ENCODE measurements around the gene INPP4B. TPM values are rescaled to one million over a fixed set of nuclear protein-coding genes. Genes with fewer than 3 reads are reported as not detected.

The INPP4B gene
- total RNA-seq, 1 experiment from 2014 or later, result 0.07 TPM

GRCh38 chr4:142128529-142128928, 717.6 kb downstream of the INPP4B start:
- WGBS (ENCODE audit: extremely low coverage, insufficient read length, low lambda C conversion rate), result no CpG with 5 or more reads among the region's 3 CpGs
- TF ChIP-seq CTCF (conservative IDR thresholded peaks at IDR 0.05), result no peak
- H3K27me3 Mint-ChIP-seq (ENCODE audit: low read depth), result no peaks in the 10 kb centered on the region
- H3K79me2 ChIP-seq (ENCODE audit: insufficient read depth, low read length), result no peaks in the 10 kb centered on the region
- no peak for DNase-seq
- H2BK20ac ChIP-seq (ENCODE audit: low read depth, low read length, poor library complexity, severe bottlenecking), result no peak overlapping the region
- H2BK15ac ChIP-seq (ENCODE audit: low read depth, low read length), result no peak overlapping the region
- no peak overlapping the region for H2AFZ ChIP-seq (ENCODE audit: low read length)
- no peak overlapping the region for H4K8ac ChIP-seq (replicated peaks; ENCODE audit: insufficient read length, low read depth, low read length)
- H3K79me1 ChIP-seq (ENCODE audit: insufficient read depth, low read depth, low read length, poor library complexity, severe bottlenecking), result no peaks in the 10 kb centered on the region
- no peak overlapping the region for H3K14ac ChIP-seq (ENCODE audit: insufficient read depth, low read length)
- no peaks in the 10 kb centered on the region for H3K9me3 ChIP-seq (ENCODE audit: control insufficient read depth, low read depth, low read length)
- H2AK5ac ChIP-seq (ENCODE audit: insufficient read length, low read length), result no peak overlapping the region
- no peaks in the 10 kb centered on the region for H3K27me3 ChIP-seq (ENCODE audit: insufficient read depth, low read length)
- no peak overlapping the region for H3K4me2 ChIP-seq (ENCODE audit: insufficient read depth, insufficient read length, low read length)
- no peaks in the 10 kb centered on the region for H4K20me1 ChIP-seq (ENCODE audit: control insufficient read depth, insufficient read depth, insufficient read length)
- no peaks in the 10 kb centered on the region for H3K4me1 Mint-ChIP-seq
- no peak overlapping the region for H2BK5ac ChIP-seq (ENCODE audit: insufficient read length, low read length)
- H3K4me1 ChIP-seq (ENCODE audit: insufficient read depth, low read length), result no peaks in the 10 kb centered on the region
- no peaks in the 10 kb centered on the region for H3K36me3 Mint-ChIP-seq (ENCODE audit: insufficient read depth in 1 of 3, low read depth in 3 of 3)
- no peaks in the 10 kb centered on the region for H3K23me2 ChIP-seq (ENCODE audit: insufficient read length, low read depth, low read length, poor library complexity, severe bottlenecking)
- H3T11ph ChIP-seq (ENCODE audit: low read length), result no peak overlapping the region
- no peak overlapping the region for H3K27ac ChIP-seq (ENCODE audit: insufficient read length, low read depth, low read length)
- no peak overlapping the region for H3K27ac Mint-ChIP-seq
- H3K9me3 Mint-ChIP-seq, result no peaks in the 10 kb centered on the region
- H4K5ac ChIP-seq (ENCODE audit: insufficient read length, low read depth, low read length), result no peak overlapping the region
- H3K9ac ChIP-seq (ENCODE audit: extremely low read depth, insufficient read length, low read length), result no peak overlapping the region
- no peak overlapping the region for H3K56ac ChIP-seq (ENCODE audit: insufficient read length, low read depth, low read length)
- no peak overlapping the region for H3K18ac ChIP-seq (ENCODE audit: insufficient read length, low read depth, low read length)
- no peak overlapping the region for H2BK12ac ChIP-seq (ENCODE audit: insufficient read length, low read depth, low read length)
- H3K4me3 Mint-ChIP-seq, result no peak overlapping the region
- H3K4ac ChIP-seq (ENCODE audit: low read depth, low read length), result no peak overlapping the region
- no peak overlapping the region for H2BK120ac ChIP-seq (ENCODE audit: low read depth, low read length, poor library complexity, severe bottlenecking)
- no peak overlapping the region for H3K23ac ChIP-seq (ENCODE audit: insufficient read length, low read depth, low read length)
- no peak overlapping the region for H4K91ac ChIP-seq (ENCODE audit: insufficient read length, low read depth, low read length)

Data from H9 (cell line).